NCI-H2196 (cell line): ENCODE measurements around the gene ATP1B1.
"Not testable (repeated sequence)": the region's sequence is repeated elsewhere in the genome, so short reads cannot be mapped to it uniquely, and the experiment has no call there.

Experiments
- DNase-seq: peaks from one replicate; lab custom pipeline; 2025; ENCODE audit not compliant: unreplicated experiment; lab: John Stamatoyannopoulos, UW

Gene ATP1B1

DNA sequence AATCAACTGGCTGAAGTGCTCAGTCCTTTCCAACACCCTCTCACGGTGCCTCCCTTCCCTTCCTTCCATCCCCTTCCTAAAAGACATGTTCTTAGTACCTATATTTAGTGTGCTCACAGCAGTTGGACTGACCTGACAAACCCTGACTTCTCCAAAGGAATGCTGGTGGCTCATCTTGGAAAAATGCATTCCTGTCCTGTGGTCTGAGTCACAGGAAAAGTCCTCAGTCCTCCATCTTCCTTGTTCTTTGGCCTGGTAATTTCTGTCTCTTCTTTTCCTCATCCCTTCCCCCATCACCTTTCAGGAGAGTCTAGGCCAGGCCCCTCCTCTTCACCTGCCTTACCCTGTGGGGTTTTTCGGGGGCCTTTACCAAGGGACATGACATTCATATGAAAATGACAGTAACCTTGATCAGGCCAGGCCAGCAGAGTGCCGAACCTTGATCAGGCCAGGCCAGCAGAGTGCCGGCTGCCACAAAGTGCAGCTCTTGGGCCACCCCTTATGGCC lies 7.2 kb downstream of the ATP1B1 start:
- no peak for DNase-seq

DNA sequence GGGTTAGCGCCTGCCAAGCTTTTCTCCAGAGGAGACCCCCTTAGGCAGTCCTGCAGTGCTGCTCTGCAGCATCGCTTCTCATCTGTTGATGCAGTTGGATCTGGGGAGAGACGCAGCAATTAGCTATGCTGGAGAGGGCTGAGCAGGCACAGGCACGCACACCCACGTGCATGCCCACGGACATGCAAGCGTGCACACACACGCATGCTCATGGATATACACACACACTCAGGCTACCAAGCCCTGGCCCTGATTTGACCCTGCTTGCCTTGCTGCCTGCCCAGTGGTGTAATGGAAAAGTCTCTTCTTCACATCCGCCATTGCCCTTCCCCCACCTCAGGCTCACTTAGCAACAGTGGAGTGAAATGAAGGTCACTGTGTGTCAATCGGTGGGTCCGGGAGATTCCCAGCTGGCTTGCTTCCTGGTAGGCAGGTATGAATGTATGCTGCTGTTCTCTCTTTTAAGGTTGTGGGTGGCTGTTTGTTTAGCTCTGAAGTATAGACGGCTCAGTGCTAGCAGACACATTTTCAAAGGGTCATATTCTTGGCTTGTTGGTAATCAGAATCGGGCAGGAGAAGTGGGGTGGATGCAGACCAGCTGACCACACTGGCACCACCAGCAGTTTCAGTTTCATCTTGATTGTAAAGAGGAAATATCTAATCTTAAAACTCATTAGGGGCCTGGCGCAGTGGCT lies 9.5 kb downstream of the ATP1B1 start:
- peak; percentile 91 for DNase-seq

DNA sequence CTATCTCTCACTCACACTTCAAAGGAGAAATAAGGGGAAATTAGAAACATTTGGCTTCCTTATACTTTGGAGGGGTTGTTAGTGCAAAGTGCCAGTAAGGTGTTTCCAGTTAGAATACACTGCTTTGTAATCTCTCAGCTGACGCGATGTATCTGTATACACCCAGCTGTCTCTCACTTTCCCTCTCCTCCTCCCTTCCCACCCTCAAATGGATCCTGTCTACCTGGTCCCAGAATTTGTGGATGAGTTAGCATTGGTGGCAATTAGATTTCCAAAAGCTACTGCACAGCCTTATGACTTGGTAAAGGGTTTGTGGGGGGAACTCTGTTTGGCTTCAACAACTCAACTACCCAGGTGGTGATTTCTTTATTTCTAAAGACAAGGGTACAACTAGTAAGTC lies 10.5 kb downstream of the ATP1B1 start:
- DNase-seq, result no peak

DNA sequence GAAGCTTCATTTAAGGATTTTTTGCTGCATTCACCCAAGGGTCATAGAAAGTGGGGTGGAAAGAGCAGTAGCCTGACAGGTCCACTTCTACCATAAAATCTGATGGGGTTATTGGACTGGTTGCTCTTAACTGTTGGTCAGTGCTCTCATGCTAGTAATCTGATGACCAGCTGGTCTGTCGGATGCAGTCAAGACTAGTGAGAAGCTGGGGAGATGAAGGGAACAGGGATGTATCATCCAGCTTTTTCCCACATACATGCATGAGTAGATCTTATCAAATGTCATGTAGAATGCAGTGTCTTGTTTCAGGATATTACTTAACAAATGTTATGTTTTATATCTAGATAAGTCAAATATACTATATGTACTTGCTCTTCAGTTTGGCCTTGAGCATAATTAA lies 11.1 kb downstream of the ATP1B1 start:
- no peak for DNase-seq

DNA sequence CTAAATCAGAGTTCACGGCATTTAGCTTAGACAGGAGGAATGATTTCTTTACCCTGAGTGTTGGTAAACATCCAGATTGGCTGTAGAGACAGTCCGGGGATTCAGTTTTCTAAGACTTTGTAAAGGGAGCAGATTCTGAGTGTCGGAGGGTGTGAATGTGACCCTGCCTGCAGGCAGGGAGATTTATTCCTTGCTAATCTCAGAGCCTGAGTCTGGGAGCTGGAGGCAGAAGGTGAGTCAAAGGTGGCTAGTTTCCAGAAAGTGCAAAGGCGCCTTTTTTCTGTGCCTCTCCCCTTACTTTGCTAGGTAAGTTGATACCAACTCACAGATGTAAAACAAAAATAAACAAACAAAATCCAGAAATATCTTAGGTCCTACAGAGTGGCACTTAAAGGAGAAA lies 11.7 kb downstream of the ATP1B1 start:
- no peak for DNase-seq

DNA sequence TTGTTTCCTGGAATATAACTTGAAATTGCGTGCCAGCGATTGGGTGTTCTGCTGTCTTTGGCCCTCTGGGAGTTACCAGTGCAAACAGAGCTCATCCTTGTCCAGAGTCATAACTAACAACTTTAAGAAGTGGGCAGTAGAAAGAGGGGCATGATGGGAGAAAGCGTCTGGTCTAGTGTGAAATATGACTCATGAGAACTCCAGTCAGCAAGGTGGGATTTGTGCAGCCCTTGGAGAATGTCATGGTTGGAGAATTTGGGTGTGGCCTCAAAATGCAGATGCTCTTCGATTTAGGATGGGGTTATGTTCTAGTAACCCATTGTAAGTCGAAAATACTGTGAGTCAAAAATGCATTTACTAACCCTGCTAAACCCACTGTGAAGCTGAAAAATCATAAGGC lies 12.9 kb downstream of the ATP1B1 start:
- DNase-seq, result no peak

DNA sequence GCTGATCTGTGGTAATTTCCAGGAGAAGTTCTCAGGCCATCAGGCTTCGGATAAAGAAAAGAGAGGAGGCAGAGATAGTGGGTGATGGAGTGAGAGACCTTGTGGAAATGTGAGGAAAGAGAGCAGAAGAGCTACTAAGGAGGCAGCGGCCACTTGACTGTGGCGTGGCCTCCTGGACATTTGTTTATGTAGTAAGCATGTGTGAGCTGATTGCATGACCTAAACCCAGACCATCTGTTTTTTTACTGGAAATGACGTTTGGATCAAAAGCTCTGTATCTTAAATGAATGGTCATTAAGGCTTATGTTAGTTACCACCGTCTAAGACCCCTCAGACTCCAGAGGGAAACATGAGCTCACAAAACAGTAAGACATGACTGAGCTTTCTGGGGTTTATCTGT lies 13.6 kb downstream of the ATP1B1 start:
- no peak for DNase-seq

DNA sequence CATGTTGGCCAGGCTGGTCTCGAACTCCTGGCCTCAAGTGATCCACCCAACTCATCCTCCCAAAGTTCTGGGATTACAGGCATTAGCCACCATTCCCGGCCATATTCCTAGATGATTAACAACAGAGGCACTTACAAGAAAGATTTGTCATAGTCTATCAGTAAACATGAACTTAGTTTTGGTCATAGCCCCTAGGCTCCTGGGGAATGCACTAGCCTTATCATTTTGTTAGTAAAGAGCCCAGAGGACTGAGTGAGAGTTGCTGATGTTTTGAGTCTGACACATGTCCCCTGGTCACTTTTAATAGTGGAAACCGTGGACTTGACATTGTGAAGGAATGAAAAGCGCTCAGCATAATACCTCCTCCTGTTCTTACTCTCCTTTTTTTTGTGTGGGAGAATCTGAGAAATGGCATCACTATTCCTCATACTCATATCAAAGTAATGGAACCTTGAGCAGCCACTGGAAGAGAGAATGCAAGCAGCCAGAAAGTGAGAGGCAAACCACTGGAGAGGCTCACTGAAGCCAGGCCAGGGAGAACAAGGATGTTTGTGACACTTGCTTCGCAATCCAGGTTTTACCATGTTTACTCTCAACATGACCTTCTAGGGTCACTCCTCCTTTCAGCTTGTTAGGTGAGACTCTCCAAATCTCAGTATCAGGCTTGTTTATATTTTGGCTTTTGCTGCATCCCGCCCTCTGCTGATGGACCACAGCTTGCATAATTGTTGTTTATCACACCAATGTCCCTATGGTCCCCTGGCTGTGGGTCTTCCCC lies 14.8 kb downstream of the ATP1B1 start:
- DNase-seq, result no peak

DNA sequence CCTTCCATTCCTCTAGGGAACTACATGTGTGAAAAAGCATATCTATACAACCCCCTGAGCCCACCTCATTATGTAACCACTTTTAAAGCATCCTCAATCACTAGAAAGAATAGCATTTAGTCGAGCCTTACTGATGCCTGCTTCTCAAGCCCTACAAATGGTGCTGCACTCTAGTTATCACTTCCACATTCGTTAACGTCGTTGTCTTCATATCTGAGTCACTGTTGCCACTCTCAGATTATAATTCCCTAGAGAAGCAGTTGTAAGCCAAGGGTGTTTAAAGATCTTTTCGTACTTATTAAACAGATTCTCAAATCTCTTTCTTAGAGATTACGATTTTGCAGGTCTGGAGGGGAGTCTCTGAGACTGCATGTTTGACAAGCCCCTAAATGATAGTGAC lies 16.5 kb downstream of the ATP1B1 start:
- no peak for DNase-seq

DNA sequence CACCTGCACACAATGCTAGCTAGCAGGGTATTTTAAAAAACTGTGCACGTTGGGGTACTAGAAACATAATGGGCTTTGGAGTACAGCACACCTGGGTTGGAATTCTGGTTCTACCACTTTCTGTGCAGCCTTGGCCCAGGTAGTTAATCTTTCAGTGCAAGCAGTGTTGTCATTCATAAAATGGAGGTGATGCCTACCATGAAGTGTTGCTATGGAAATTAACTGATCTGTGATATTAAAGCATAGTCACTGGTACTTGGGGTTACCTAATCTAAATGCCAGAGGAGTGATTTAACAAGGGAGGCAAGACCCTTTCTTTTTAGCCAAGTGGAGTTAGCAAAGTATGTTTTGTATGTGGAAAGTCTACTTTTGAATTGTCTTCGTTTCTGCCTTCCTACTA lies 18.0 kb downstream of the ATP1B1 start:
- DNase-seq, result no peak

DNA sequence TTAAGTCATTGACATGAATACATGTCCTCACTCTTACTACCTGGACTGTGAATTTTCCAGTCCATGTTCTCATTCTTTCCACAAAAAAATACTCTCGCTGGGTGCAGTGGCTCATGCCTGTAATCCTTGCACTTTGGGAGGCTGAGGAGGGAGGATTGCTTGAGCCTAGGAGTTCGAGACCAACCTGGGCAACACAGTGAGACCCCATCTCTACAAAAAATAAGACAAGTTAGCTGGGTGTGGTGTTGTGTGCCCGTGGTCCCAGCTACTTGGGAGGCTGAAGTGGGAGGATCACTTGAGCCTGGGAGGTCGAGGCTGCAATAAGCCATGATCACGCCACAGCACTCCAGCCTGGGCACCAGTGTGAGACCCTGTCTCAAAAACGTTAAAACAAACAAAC lies 19.1 kb downstream of the ATP1B1 start:
- not testable (repeated sequence) for DNase-seq

DNA sequence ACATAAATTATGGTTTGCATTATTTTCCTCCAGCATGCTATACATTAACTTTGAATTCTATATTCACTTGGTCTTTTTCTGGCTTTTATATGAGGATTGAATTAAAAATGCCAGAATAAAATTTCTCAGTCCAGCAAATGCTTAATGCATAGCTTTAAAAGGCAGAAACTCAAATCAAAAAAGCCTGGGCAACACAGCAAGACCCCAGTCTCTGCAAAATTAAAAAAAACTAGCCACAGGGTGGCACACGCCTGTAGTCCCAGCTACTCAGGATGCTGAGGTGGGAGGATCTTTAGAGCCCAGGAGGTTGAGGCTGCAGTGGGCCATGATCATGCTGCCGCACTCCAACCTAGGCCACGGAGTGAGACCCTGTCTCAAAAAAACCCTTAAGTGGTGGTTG lies 19.8 kb downstream of the ATP1B1 start:
- DNase-seq, result no peak

DNA sequence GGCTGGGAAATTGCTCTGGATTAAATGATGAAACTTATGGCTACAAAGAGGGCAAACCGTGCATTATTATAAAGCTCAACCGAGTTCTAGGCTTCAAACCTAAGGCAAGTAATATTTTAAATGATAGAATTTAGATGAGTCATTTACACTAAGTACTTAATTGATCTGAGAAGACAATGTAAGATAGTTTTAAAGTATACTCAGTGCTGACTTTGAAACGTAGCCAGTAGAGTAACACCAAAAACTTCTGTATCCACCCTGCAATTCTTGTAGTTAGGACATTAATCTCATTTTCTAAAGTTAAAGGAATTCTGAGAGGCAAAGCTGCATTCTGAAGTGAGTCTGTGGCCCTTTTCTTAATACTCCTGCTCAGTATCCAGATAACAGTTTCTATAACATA lies 20.8 kb downstream of the ATP1B1 start:
- DNase-seq, result no peak

DNA sequence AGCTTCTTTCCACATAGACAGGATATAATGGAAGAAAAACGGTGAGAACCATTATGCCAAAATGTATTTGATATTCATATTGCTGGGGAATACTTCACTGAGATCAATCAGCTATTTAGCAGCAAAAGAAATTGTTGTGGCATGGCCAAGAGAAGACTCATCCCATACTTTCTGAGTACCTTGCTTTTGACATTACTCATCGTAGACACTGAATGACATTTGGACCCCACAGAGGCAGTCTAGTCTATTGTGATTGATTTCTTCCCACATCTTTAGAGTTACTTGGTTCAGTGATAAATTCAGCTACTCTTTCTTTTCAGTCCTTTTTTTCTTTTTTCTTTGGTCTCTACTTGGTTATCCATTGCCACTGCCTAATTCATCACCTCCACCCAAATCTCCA lies 22.1 kb downstream of the ATP1B1 start:
- no peak for DNase-seq

DNA sequence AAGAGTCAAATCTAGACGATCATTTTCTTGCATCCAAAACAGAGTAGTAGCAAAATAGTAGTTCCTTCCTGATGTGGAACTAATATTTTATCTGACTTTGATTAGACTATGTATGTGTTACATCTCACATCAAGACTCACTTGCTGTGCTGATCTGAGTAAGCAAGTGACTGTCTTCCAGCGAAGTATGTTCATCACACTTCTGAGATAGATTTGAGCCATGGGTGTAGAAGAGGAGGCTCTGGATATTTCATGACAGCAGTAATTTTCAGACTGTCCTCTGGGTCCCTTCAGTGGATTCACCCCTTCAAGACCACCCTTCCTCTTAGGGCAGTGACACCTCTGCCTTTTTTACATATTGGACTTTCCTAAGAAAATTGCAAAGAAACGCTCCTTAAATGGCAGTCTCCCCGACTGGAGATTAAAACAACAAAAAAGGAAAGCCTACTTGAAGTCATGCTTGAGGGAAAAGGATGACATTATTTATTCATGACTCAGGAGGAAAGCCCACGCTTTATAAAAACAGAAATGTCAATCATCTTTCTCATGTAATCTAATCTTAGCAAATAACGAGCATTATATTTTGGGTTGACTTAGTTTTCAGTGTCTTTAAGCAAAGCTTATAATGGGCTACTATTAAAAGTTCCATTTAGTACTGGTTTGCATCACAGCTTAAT lies 22.8 kb downstream of the ATP1B1 start:
- DNase-seq, result no peak

DNA sequence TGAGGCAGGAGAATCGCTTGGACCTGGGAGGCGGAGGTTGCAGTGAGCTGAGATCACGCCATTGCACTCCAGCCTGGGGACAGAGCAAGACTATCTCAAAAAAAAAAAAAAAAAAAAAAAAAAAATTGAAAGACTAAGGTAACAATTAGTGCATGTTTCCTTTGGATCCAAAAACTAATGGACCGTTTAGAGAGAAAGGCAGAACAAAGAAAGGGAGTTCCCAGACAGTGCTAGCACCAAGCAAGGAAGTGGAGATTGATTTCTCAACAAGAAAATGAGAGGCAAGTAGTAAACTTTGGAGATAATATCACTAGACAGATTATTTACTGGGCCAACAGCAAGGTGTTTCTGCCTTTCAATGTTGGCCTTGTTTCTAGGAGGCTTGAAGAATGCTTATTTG lies 24.2 kb downstream of the ATP1B1 start:
- no peak for DNase-seq

DNA sequence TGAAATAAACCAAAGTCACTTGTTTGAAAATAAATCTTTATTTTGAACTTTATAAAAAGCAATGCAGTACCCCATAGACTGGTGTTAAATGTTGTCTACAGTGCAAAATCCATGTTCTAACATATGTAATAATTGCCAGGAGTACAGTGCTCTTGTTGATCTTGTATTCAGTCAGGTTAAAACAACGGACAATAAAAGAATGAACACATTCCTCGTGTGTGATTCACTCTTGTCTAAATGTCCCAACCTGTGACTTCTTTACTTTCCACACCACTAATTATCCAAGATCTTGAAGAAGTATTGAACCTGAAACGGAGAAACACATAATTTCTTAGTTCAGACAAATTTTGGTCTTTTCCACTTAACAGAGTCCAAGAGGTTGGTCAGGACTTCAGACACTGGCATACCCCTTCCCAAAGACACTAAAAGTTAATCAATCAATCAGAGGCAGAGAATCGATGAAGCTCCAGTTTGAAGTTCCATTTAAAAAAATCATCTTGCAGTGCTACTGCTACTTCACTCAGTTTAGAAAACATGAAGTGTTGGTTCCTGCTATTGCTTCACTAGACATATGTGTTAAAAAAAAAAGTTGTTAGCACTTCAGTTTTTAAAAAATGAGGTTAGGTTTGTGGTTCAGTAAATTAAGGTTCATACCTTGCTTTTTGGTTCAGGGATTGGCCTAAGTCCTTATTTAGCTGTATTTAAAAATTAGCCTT lies 26.2 kb downstream of the ATP1B1 start:
- no peak for DNase-seq

DNA sequence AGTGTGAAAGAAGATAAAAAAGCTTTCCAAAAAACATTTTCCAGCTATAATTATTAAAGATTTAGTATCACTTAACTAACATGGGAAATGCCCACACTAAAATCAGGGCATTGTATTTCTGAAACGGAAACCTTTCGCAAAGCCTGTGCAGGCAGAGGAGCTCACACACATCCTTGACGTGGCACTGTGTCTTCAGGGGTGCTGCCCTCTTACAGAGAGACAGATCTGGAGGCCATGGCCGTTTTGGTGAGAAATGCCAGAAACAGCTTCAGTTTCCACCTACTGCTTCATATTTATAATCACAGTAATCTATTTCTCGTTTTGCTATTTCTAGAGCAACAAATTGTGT lies 26.7 kb downstream of the ATP1B1 start:
- DNase-seq, result no peak

DNA sequence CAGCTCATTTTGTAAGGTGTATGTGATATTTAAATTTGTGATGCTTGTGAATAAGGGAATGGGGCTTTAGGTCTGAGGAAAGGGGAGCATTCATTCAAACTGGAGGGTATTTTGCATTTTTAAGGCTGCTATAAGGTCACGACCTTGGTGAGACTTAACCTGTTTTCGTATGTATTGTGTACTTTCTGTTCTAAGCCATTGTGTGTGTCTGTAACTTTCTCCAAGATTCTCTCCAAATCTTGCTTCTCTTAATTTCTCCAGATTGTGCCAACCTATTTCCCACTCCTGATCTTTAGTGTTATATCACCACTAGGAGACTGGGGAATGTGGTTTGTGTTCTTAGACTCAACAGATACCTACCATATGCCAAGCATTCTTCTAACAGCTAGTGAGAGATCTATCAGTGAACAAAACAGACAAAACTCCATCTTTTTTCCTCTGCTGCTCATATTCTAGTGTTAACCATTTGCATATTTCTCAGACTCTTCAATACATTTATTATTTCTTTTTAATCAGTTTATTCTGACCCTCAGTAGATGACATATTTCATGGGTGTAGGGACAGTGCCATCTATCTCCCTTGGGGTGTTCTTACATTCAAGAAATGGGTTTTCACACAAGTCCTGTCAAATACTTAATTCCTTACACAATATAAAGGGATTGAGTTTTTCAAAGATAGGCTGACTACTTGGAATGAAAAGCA lies 27.5 kb downstream of the ATP1B1 start:
- no peak for DNase-seq

DNA sequence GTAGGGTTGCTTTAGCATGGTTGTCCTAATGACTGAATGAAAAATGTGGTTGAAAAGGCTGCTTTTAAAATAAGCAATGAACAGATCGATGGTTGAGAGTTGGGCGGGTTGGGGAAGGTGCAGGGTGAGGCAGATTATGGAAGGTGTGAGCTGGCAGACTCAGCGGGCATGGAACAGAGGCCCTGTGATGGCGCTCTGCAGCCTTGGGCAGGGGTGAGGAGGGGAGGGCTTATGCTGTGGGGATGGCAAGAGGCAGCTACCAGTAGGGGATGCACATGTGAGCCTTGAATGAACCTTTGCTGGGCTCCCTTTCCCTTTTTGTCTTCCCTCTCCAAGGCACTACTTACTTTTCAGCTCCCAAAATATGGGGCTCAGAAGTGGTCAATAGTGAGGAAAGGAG lies 30.9 kb downstream of the ATP1B1 start:
- DNase-seq, result no peak
